ENCODE results near the gene ZNF19. TPM values are rescaled to one million over a fixed set of nuclear protein-coding genes. Genes with fewer than 3 reads are reported as not detected.

ZNF19 gene
- total RNA-seq, 4 donors from 2014 or later, result 11.6 to 39.8 (median 22.5) TPM

GRCh38 chr16:71440669-71441347 is 48.3 kb downstream of the ZNF19 start:
- TF ChIP-seq CTCF (IDR thresholded peaks at IDR 0.05), result peak in 1 of 5 experiments; percentile 12
- no peak for TF ChIP-seq POLR2AphosphoS5 (IDR thresholded peaks at IDR 0.05)
- H3K27me3 ChIP-seq, result peaks cover 8% of the 10 kb centered on the region
- intact Hi-C loops (cut with DNase I; ENCODE audit: low total_unique reads) (no loop called here), in situ Hi-C loops (cut with MboI; ENCODE audit: low pct_ligation_motif_present in 1 of 4, low pct_unique_long_range_greater_than_20kb in 1 of 4, low sequenced_read_pairs in 3 of 4) (no loop called here)
- no peak overlapping the region for H3K4me3 ChIP-seq
- no peak for DNase-seq
- H3K4me1 ChIP-seq, result no peaks in the 10 kb centered on the region
- peaks cover 11 to 20% of the 10 kb centered on the region in 2 donors for H3K9me3 ChIP-seq
- H3K36me3 ChIP-seq, result no peaks in the 10 kb centered on the region
- WGBS, 2 donors (ENCODE audit: low coverage in 1 of 2), result 56 to 78% methylated on average over 19 to 25 of the region's 25 CpGs
- no peak overlapping the region for H3K27ac ChIP-seq

GRCh38 chr16:71439523-71439922 is 49.6 kb downstream of the ZNF19 start:
- 33 to 67% methylated on average over 3 of the region's 3 CpGs for WGBS, 2 donors (ENCODE audit: low coverage in 1 of 2)
- Histone ChIP-seq H3K4me3 (no peak overlapping the region), H3K27ac (no peak overlapping the region), H3K27me3 (peaks cover 8% of the 10 kb centered on the region), H3K4me1 (no peaks in the 10 kb centered on the region), H3K36me3 (no peaks in the 10 kb centered on the region), H3K9me3 (peaks cover 0 to 7% of the 10 kb centered on the region in 2 donors)
- in situ Hi-C loops (cut with MboI; ENCODE audit: low pct_ligation_motif_present in 1 of 4, low pct_unique_long_range_greater_than_20kb in 1 of 4, low sequenced_read_pairs in 3 of 4), result no loop called here
- no peak for DNase-seq
- intact Hi-C loops (cut with DNase I; ENCODE audit: low total_unique reads), result no loop called here
- TF ChIP-seq EP300 (IDR thresholded peaks at IDR 0.05; ENCODE audit: low read depth), result no peak
- TF ChIP-seq POLR2A (IDR thresholded peaks at IDR 0.05), result no peak
- no peak for TF ChIP-seq POLR2AphosphoS5 (IDR thresholded peaks at IDR 0.05)
- no peak for TF ChIP-seq CTCF (IDR thresholded peaks at IDR 0.05)

- intact Hi-C loops (cut with DNase I; ENCODE audit: low total_unique reads) (no loop called here), in situ Hi-C loops (cut with MboI; ENCODE audit: low pct_ligation_motif_present in 1 of 4, low pct_unique_long_range_greater_than_20kb in 1 of 4, low sequenced_read_pairs in 3 of 4) (no loop called here)
- Histone ChIP-seq H3K4me1 (no peaks in the 10 kb centered on the region), H3K27ac (no peak overlapping the region), H3K9me3 (no peaks in the 10 kb centered on the region), H3K4me3 (no peak overlapping the region), H3K36me3 (no peaks in the 10 kb centered on the region), H3K27me3 (peaks cover 2% of the 10 kb centered on the region)
- DNase-seq, result no peak
- 90% methylated on average over 7 of the region's 7 CpGs; no CpG with 5 or more reads in 1 of the 2 donors for WGBS, 2 donors (ENCODE audit: low coverage in 1 of 2)
- TF ChIP-seq POLR2A (IDR thresholded peaks at IDR 0.05) (no peak), EP300 (IDR thresholded peaks at IDR 0.05; ENCODE audit: low read depth) (no peak), POLR2AphosphoS5 (IDR thresholded peaks at IDR 0.05) (no peak), CTCF (IDR thresholded peaks at IDR 0.05) (no peak)
Measured at GRCh38 chr16:71436473-71436872, 52.7 kb downstream of the ZNF19 start.

GRCh38 chr16:71432906-71433305 is 56.2 kb downstream of the ZNF19 start:
- TF ChIP-seq CTCF (IDR thresholded peaks at IDR 0.05) (no peak), POLR2A (IDR thresholded peaks at IDR 0.05) (no peak), POLR2AphosphoS5 (IDR thresholded peaks at IDR 0.05) (no peak), EP300 (IDR thresholded peaks at IDR 0.05; ENCODE audit: low read depth) (no peak)
- in situ Hi-C loops (cut with MboI; ENCODE audit: low pct_ligation_motif_present in 1 of 4, low pct_unique_long_range_greater_than_20kb in 1 of 4, low sequenced_read_pairs in 3 of 4) (no loop called here), intact Hi-C loops (cut with DNase I; ENCODE audit: low total_unique reads) (no loop called here)
- Histone ChIP-seq H3K9me3 (no peaks in the 10 kb centered on the region), H3K4me3 (no peak overlapping the region), H3K4me1 (no peaks in the 10 kb centered on the region), H3K27me3 (peaks cover 12% of the 10 kb centered on the region), H3K27ac (no peak overlapping the region), H3K36me3 (no peaks in the 10 kb centered on the region)
- no peak for DNase-seq
- WGBS, 2 donors (ENCODE audit: low coverage in 1 of 2), result 73 to 93% methylated on average over 3 to 6 of the region's 6 CpGs
